IPS-18a (cell line): ENCODE data around the gene ZNF678.

ENCODE experiments used
- H3K27ac ChIP-seq: one replicate; pipeline ENCODE4 v1.5.1; 2013; ENCODE audit warnings: low read length
- H3K27me3 ChIP-seq: one replicate; pipeline ENCODE4 v1.6.1; 2013; ENCODE audit warnings: mild to moderate bottlenecking, low read length; ENCODE audit not compliant: control insufficient read depth, insufficient read depth
- H3K36me3 ChIP-seq: one replicate; pipeline ENCODE4 v1.6.1; 2013; ENCODE audit warnings: low read depth, low read length; ENCODE audit not compliant: control insufficient read depth
- H3K4me1 ChIP-seq: one replicate; pipeline ENCODE4 v1.6.1; 2013; ENCODE audit warnings: low read depth, low read length; ENCODE audit not compliant: control insufficient read depth
- H3K4me3 ChIP-seq: one replicate; pipeline ENCODE4 v1.5.1; 2013; ENCODE audit warnings: low read length
- H3K9ac ChIP-seq: one replicate; pipeline ENCODE4 v1.6.1; 2013; ENCODE audit warnings: mild to moderate bottlenecking, low read length, moderate library complexity
- H3K9me3 ChIP-seq: one replicate; pipeline ENCODE4 v1.6.1; 2013; ENCODE audit warnings: low read depth, low read length; ENCODE audit not compliant: control insufficient read depth

ZNF678 gene

GRCh38 chr1:227613526-227613925, 50.2 kb downstream of the ZNF678 start:
- H3K9ac ChIP-seq, result no peak overlapping the region
- no peaks in the 10 kb centered on the region for H3K27me3 ChIP-seq
- no peaks in the 10 kb centered on the region for H3K4me1 ChIP-seq
- H3K4me3 ChIP-seq, result no peak overlapping the region
- H3K9me3 ChIP-seq, result peaks cover 3% of the 10 kb centered on the region
- no peaks in the 10 kb centered on the region for H3K36me3 ChIP-seq
- H3K27ac ChIP-seq, result no peak overlapping the region

GRCh38 chr1:227621211-227621610, 57.9 kb downstream of the ZNF678 start:
- no peaks in the 10 kb centered on the region for H3K27me3 ChIP-seq

GRCh38 chr1:227622739-227623475, 59.6 kb downstream of the ZNF678 start:
- H3K4me1 ChIP-seq, result no peaks in the 10 kb centered on the region
- H3K36me3 ChIP-seq, result no peaks in the 10 kb centered on the region
- no peak overlapping the region for H3K4me3 ChIP-seq
- no peaks in the 10 kb centered on the region for H3K27me3 ChIP-seq
- no peak overlapping the region for H3K27ac ChIP-seq
- no peaks in the 10 kb centered on the region for H3K9me3 ChIP-seq
- H3K9ac ChIP-seq, result no peak overlapping the region

More at GRCh38 chr1:227621211-227621610, 57.9 kb downstream of the ZNF678 start:
- no peaks in the 10 kb centered on the region for H3K9me3 ChIP-seq
- H3K4me3 ChIP-seq, result no peak overlapping the region
- no peak overlapping the region for H3K9ac ChIP-seq
- no peak overlapping the region for H3K27ac ChIP-seq
- no peaks in the 10 kb centered on the region for H3K4me1 ChIP-seq
- H3K36me3 ChIP-seq, result no peaks in the 10 kb centered on the region

- H3K36me3 ChIP-seq, result no peaks in the 10 kb centered on the region
- peaks cover 20% of the 10 kb centered on the region for H3K9me3 ChIP-seq
Measured at GRCh38 chr1:227632325-227632724, 69.0 kb downstream of the ZNF678 start.

GRCh38 chr1:227635596-227635995, 72.2 kb downstream of the ZNF678 start:
- H3K9ac ChIP-seq, result no peak overlapping the region
- no peaks in the 10 kb centered on the region for H3K4me1 ChIP-seq
- no peaks in the 10 kb centered on the region for H3K36me3 ChIP-seq
- H3K27ac ChIP-seq, result no peak overlapping the region
- H3K4me3 ChIP-seq, result no peak overlapping the region
- peaks cover 34% of the 10 kb centered on the region for H3K9me3 ChIP-seq
- no peaks in the 10 kb centered on the region for H3K27me3 ChIP-seq

More at GRCh38 chr1:227632325-227632724, 69.0 kb downstream of the ZNF678 start:
- no peak overlapping the region for H3K27ac ChIP-seq
- no peaks in the 10 kb centered on the region for H3K27me3 ChIP-seq
- no peak overlapping the region for H3K4me3 ChIP-seq
- H3K9ac ChIP-seq, result no peak overlapping the region
- H3K4me1 ChIP-seq, result no peaks in the 10 kb centered on the region

GRCh38 chr1:227654431-227654830, 91.1 kb downstream of the ZNF678 start:
- Histone ChIP-seq H3K36me3 (peaks cover 36% of the 10 kb centered on the region), H3K9ac (no peak overlapping the region), H3K9me3 (peaks cover 91% of the 10 kb centered on the region), H3K27me3 (no peaks in the 10 kb centered on the region), H3K4me1 (no peaks in the 10 kb centered on the region), H3K4me3 (no peak overlapping the region), H3K27ac (no peak overlapping the region)

- Histone ChIP-seq H3K27me3 (no peaks in the 10 kb centered on the region), H3K4me1 (no peaks in the 10 kb centered on the region), H3K27ac (no peak overlapping the region), H3K4me3 (no peak overlapping the region), H3K9me3 (peaks cover 91% of the 10 kb centered on the region), H3K36me3 (peaks cover 36% of the 10 kb centered on the region), H3K9ac (no peak overlapping the region)
Measured at GRCh38 chr1:227654858-227655752, 91.7 kb downstream of the ZNF678 start.

GRCh38 chr1:227661495-227661894, 98.1 kb downstream of the ZNF678 start:
- no peak overlapping the region for H3K9ac ChIP-seq
- peaks cover 90% of the 10 kb centered on the region for H3K9me3 ChIP-seq
- no peak overlapping the region for H3K4me3 ChIP-seq
- peaks cover 14% of the 10 kb centered on the region for H3K36me3 ChIP-seq
- H3K4me1 ChIP-seq, result no peaks in the 10 kb centered on the region
- H3K27ac ChIP-seq, result no peak overlapping the region
- no peaks in the 10 kb centered on the region for H3K27me3 ChIP-seq

GRCh38 chr1:227662933-227663332, 99.6 kb downstream of the ZNF678 start:
- Histone ChIP-seq H3K9me3 (peaks cover 86% of the 10 kb centered on the region), H3K27me3 (no peaks in the 10 kb centered on the region), H3K36me3 (peaks cover 3% of the 10 kb centered on the region), H3K4me1 (no peaks in the 10 kb centered on the region), H3K9ac (no peak overlapping the region), H3K27ac (no peak overlapping the region), H3K4me3 (no peak overlapping the region)

GRCh38 chr1:227666286-227666685, 102.9 kb downstream of the ZNF678 start:
- H3K9me3 ChIP-seq, result peaks cover 77% of the 10 kb centered on the region
- no peak overlapping the region for H3K27ac ChIP-seq
- no peaks in the 10 kb centered on the region for H3K4me1 ChIP-seq
- no peak overlapping the region for H3K4me3 ChIP-seq
- H3K36me3 ChIP-seq, result no peaks in the 10 kb centered on the region
- no peaks in the 10 kb centered on the region for H3K27me3 ChIP-seq
- H3K9ac ChIP-seq, result no peak overlapping the region

GRCh38 chr1:227673441-227673840, 110.1 kb downstream of the ZNF678 start:
- Histone ChIP-seq H3K4me3 (no peak overlapping the region), H3K27ac (no peak overlapping the region), H3K4me1 (no peaks in the 10 kb centered on the region), H3K9me3 (peaks cover 57% of the 10 kb centered on the region), H3K27me3 (no peaks in the 10 kb centered on the region), H3K9ac (no peak overlapping the region), H3K36me3 (no peaks in the 10 kb centered on the region)
